Measurements from ENCODE around the gene FILIP1L.

GRCh38 chr3:100067589-100067988 lies 46.7 kb downstream of the FILIP1L start:
- no peak for TF ChIP-seq CTCF (conservative IDR thresholded peaks at IDR 0.05; ENCODE audit: low read length)
- TF ChIP-seq EZH2phosphoT487 (IDR thresholded peaks at IDR 0.05; ENCODE audit: borderline replicate concordance, low read depth, low read length): no peak
